HepG2 (cell line): ENCODE data around the gene CD4. TPM values are rescaled to one million over a fixed set of nuclear protein-coding genes. Genes with fewer than 3 reads are reported as not detected.

Experiments used
- CCDC6 ChIP-seq: sonication (generic); formaldehyde crosslinking; IDR thresholded peaks from 2 replicates; pipeline ENCODE4 v1.8.1; 2022; ENCODE audit warnings: mild to moderate bottlenecking, missing genetic modification reagents, moderate library complexity
- CEBPG ChIP-seq: IDR thresholded peaks from 2 replicates; pipeline ENCODE4 v1.6.1; 2016
- ELK4 ChIP-seq: sonication (generic); formaldehyde crosslinking; IDR thresholded peaks from 2 replicates; pipeline ENCODE4 v1.9.0; 2021; ENCODE audit warnings: missing genetic modification reagents, borderline replicate concordance
- GABPA ChIP-seq, 2 experiments: IDR thresholded peaks; 2 replicates each; pipeline ENCODE4 v1.6.1; 2011 to 2016; ENCODE audit warnings: low read depth in 2 of 2, low read length in 1 of 2, missing biosample characterization in 1 of 2, missing genetic modification characterization in 1 of 2
- HDAC2 ChIP-seq: sonication (generic); formaldehyde crosslinking; IDR thresholded peaks from 2 replicates; pipeline ENCODE4 v1.4.0; 2020; ENCODE audit warnings: missing genetic modification reagents
- HMGXB3 ChIP-seq: sonication (generic); formaldehyde crosslinking; IDR thresholded peaks from 2 replicates; pipeline ENCODE4 v1.4.0; 2020; ENCODE audit warnings: missing genetic modification reagents, borderline replicate concordance
- KLF11 ChIP-seq: IDR thresholded peaks from 2 replicates; pipeline ENCODE4 v1.6.1; 2016; ENCODE audit warnings: missing compliant biosample characterization
- MIER2 ChIP-seq: IDR thresholded peaks from 2 replicates; pipeline ENCODE4 v1.6.1; 2016; ENCODE audit warnings: missing biosample characterization, missing genetic modification reagents
- MTA1 ChIP-seq: sonication (generic); formaldehyde crosslinking; IDR thresholded peaks from 2 replicates; pipeline ENCODE4 v1.4.0; 2020; ENCODE audit warnings: missing genetic modification reagents, mild to moderate bottlenecking, borderline replicate concordance
- NAIF1 ChIP-seq: sonication (generic); formaldehyde crosslinking; IDR thresholded peaks from 2 replicates; pipeline ENCODE4 v1.5.0; 2020; ENCODE audit warnings: mild to moderate bottlenecking, missing genetic modification reagents, borderline replicate concordance
- NCOA1 ChIP-seq: sonication (generic); formaldehyde crosslinking; IDR thresholded peaks from 2 replicates; pipeline ENCODE4 v1.9.0; 2021; ENCODE audit warnings: missing genetic modification reagents
- NCOA5 ChIP-seq: sonication (generic); formaldehyde crosslinking; IDR thresholded peaks from 2 replicates; pipeline ENCODE4 v1.4.0; 2020; ENCODE audit warnings: missing genetic modification reagents
- PCBP2 ChIP-seq: fragments of 200-400 bp; formaldehyde crosslinking; optimal IDR thresholded peaks from 2 replicates; pipeline ENCODE3; 2018; ENCODE audit warnings: low read length, low read depth; ENCODE audit not compliant: poor library complexity, severe bottlenecking
- RBM39 ChIP-seq: fragments of 200-400 bp; formaldehyde crosslinking; IDR thresholded peaks from one replicate; pipeline ENCODE4 v1.6.1; 2018; ENCODE audit warnings: antibody characterized with exemption, mild to moderate bottlenecking, low read depth, low read length; ENCODE audit not compliant: poor library complexity, severe bottlenecking
- TGIF2 ChIP-seq: IDR thresholded peaks from 2 replicates; pipeline ENCODE4 v1.6.1; 2016; ENCODE audit warnings: control low read depth, missing compliant biosample characterization
- ZBTB42 ChIP-seq: sonication (generic); formaldehyde crosslinking; IDR thresholded peaks from 2 replicates; pipeline ENCODE4 v1.5.0; 2020; ENCODE audit warnings: mild to moderate bottlenecking, missing genetic modification reagents
- ZFP90 ChIP-seq: sonication (generic); formaldehyde crosslinking; IDR thresholded peaks from 2 replicates; pipeline ENCODE4 v1.8.0; 2022; ENCODE audit warnings: missing genetic modification reagents, mild to moderate bottlenecking, inconsistent platforms, borderline replicate concordance
- ZNF20 ChIP-seq: sonication (generic); formaldehyde crosslinking; IDR thresholded peaks from 2 replicates; pipeline ENCODE4 v1.4.0; 2020; ENCODE audit warnings: mild to moderate bottlenecking, moderate library complexity, missing genetic modification reagents
- ZNF337 ChIP-seq: sonication (generic); formaldehyde crosslinking; IDR thresholded peaks from 2 replicates; pipeline ENCODE4 v1.5.1; 2020; ENCODE audit warnings: missing genetic modification reagents, low read depth, mild to moderate bottlenecking, borderline replicate concordance
- ZNF350 ChIP-seq: sonication (generic); formaldehyde crosslinking; IDR thresholded peaks from 2 replicates; pipeline ENCODE4 v1.4.0; 2020; ENCODE audit warnings: mild to moderate bottlenecking, low read depth, missing genetic modification reagents, borderline replicate concordance
- ZNF367 ChIP-seq: sonication (generic); formaldehyde crosslinking; IDR thresholded peaks from 2 replicates; pipeline ENCODE4 v1.4.0; 2020; ENCODE audit warnings: missing genetic modification reagents, borderline replicate concordance
- ZNF737 ChIP-seq: sonication (generic); formaldehyde crosslinking; IDR thresholded peaks from 2 replicates; pipeline ENCODE4 v1.5.0; 2020; ENCODE audit warnings: missing genetic modification reagents, mild to moderate bottlenecking, borderline replicate concordance
- ZNF841 ChIP-seq: sonication (generic); formaldehyde crosslinking; IDR thresholded peaks from 2 replicates; pipeline ENCODE4 v1.8.1; 2023; ENCODE audit warnings: missing genetic modification reagents, borderline replicate concordance
- ZNF891 ChIP-seq: sonication (generic); formaldehyde crosslinking; IDR thresholded peaks from 2 replicates; pipeline ENCODE4 v1.5.0; 2020; ENCODE audit warnings: mild to moderate bottlenecking, missing genetic modification reagents
- polyA plus RNA-seq, 8 experiments: library from polyadenylated mRNA; depleted of rRNA in 3 of 8; stranded (reverse) in 7 of 8; unstranded in 1 of 8; fragments of >200 nt; fragmentation: Illumina TruSeq in 4 of 8; extraction: Trizol in 4 of 8; gene quantifications; 2 replicates each; pipeline versions ENCODE4 v1.2.1 to v1.2.3, GENCODE V29; 2011 to 2016; ENCODE audit warnings: low read depth in 4 of 8, missing spikeins in 1 of 8, mixed read lengths in 1 of 8; ENCODE audit not compliant: insufficient read depth in 1 of 8
- total RNA-seq, 5 experiments: library from RNA; depleted of rRNA; stranded (reverse); fragments of >200 nt; fragmentation: Illumina TruSeq; extraction: Trizol; gene quantifications; 2 replicates each; pipeline ENCODE4 v1.2.3, GENCODE V29; 2016; ENCODE audit warnings: low read depth in 1 of 5

The CD4 gene
- total and polyA plus RNA-seq, 2 of the 13 experiments (the other 11 are each of a cell fraction or from before 2014, with no cell fraction given): 0.07 to 0.95 TPM

- TF ChIP-seq HMGXB3 (CRISPR knock-in tag) (no peak), RBM39 (peak; percentile 3), PCBP2 (no peak), ZNF367 (CRISPR knock-in tag) (no peak), ZNF337 (CRISPR knock-in tag) (no peak; the same call in 1 of the 2 replicates), NCOA5 (CRISPR knock-in tag) (no peak), CCDC6 (CRISPR knock-in tag) (0 out of 2 replicates have a peak, but pooled peaks have one; percentile 46), ZNF737 (CRISPR knock-in tag) (no peak), MIER2 (CRISPR knock-in tag) (0 out of 2 replicates have a peak, but pooled peaks have one; percentile 28), HDAC2 (CRISPR knock-in tag) (peak; percentile 44; the same call in 1 of the 2 replicates), GABPA (IDR thresholded peaks at IDR 0.05; ENCODE audit: low read depth, low read length) (no peak), GABPA (CRISPR knock-in tag; IDR thresholded peaks at IDR 0.05; ENCODE audit: low read depth) (no peak), ZNF350 (CRISPR knock-in tag) (0 out of 2 replicates have a peak, but pooled peaks have one; percentile 51), CEBPG (no peak), ZFP90 (CRISPR knock-in tag) (no peak; the same call in 1 of the 2 replicates), ZNF20 (no peak), ZNF891 (CRISPR knock-in tag) (no peak), NCOA1 (CRISPR knock-in tag) (0 out of 2 replicates have a peak, but pooled peaks have one; percentile 56), TGIF2 (CRISPR knock-in tag) (0 out of 2 replicates have a peak, but pooled peaks have one; percentile 21), ELK4 (CRISPR knock-in tag) (no peak), KLF11 (CRISPR knock-in tag) (no peak), MTA1 (CRISPR knock-in tag) (peak; percentile 34; the same call in 1 of the 2 replicates), NAIF1 (CRISPR knock-in tag) (no peak), ZBTB42 (CRISPR knock-in tag) (no peak), ZNF841 (no peak)
Observed at GRCh38 chr12:6767353-6768319, 21.7 kb upstream of the CD4 start (continued).
